ENCODE data around the gene GRIN2A. TPM values are rescaled to one million over a fixed set of nuclear protein-coding genes. Genes with fewer than 3 reads are reported as not detected.
A peak's percentile ranks its signal among the peaks of the same experiment; 100 is the strongest.

Gene GRIN2A
- total and polyA plus RNA-seq, 2 experiments from 2014 or later = 0.42 to 5.5 TPM

DNA sequence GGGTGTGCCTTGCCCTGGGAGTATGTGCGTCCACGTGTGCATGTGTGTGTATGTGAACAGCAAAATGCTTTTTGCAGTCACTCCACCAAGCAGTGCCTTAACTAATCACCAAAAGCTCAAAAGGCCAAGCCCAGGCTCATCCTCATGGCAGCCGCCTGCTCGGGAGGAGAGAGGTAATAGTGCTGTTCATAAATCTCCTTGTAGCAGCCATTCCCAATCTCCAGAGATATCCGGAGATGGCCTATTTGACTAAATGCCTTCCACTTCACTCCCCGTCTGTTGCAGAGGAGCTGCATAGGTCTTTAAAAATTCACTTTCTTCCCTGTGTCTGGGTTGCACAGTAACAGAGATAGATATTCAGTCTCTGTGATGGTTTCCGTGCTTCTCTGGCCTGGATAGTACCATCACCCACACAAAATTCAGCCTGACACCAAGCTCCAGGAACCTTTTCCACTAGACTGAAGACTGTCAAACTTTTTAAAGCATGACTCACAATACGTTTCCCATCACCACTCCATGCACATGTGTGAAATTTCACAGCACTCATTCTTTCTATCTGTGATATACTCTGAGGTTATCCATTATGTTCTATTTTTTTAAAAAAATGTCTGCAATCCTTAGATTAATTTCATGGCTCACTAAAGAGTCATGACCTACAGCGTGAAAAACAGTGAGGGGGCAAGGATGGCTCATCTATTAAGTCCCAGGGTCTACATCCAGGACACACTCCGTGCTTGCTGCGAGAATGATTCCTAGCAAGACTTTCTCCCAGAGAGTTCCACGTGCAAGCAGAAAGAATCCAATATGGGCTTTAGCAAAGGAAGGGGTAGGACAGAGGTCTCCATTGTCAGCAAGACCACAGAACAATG lies 357.8 kb downstream of the GRIN2A start:
- no peaks in the 10 kb centered on the region for H3K27me3 ChIP-seq
- no peak for DNase-seq (ENCODE audit: low read depth in 1 of 2, low spot score in 1 of 2)
- no peaks in the 10 kb centered on the region for H3K9me3 ChIP-seq (ENCODE audit: low read depth)
- no peaks in the 10 kb centered on the region for H3K36me3 ChIP-seq
- TF ChIP-seq, protein P1, sequence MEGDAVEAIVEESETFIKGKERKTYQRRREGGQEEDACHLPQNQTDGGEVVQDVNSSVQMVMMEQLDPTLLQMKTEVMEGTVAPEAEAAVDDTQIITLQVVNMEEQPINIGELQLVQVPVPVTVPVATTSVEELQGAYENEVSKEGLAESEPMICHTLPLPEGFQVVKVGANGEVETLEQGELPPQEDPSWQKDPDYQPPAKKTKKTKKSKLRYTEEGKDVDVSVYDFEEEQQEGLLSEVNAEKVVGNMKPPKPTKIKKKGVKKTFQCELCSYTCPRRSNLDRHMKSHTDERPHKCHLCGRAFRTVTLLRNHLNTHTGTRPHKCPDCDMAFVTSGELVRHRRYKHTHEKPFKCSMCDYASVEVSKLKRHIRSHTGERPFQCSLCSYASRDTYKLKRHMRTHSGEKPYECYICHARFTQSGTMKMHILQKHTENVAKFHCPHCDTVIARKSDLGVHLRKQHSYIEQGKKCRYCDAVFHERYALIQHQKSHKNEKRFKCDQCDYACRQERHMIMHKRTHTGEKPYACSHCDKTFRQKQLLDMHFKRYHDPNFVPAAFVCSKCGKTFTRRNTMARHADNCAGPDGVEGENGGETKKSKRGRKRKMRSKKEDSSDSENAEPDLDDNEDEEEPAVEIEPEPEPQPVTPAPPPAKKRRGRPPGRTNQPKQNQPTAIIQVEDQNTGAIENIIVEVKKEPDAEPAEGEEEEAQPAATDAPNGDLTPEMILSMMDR (IDR thresholded peaks at IDR 0.05; ENCODE audit: low read depth, low read length) = no peak
- H3K27ac ChIP-seq = no peak overlapping the region
- no peak overlapping the region for H3K4me3 ChIP-seq
- no peaks in the 10 kb centered on the region for H3K4me1 ChIP-seq (ENCODE audit: low read depth)

DNA sequence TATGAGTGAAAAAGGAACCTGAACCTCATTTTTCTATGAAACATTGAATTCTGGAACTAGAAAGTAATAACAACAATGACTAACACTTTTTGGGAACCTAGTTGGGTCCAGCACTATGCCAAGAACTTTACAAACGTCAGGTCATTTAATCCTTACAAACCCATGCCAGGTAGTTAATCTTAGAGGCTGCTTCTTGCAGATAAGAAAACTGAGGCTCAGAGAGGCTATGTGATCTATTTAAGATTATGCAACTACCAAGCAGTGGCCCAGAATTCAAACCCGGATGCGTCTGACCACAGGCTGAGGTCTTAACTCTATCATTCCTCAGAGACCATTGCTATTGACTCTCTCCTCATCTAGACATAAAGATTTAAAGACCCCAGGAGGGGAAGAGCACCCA lies 358.7 kb downstream of the GRIN2A start:
- Histone ChIP-seq H3K36me3 (no peaks in the 10 kb centered on the region), H3K4me1 (ENCODE audit: low read depth) (no peaks in the 10 kb centered on the region), H3K4me3 (no peak overlapping the region), H3K9me3 (ENCODE audit: low read depth) (no peaks in the 10 kb centered on the region), H3K27ac (no peak overlapping the region), H3K27me3 (no peaks in the 10 kb centered on the region)
- TF ChIP-seq, protein P1 (IDR thresholded peaks at IDR 0.05; ENCODE audit: low read depth, low read length) = no peak
- DNase-seq (ENCODE audit: low read depth in 1 of 2, low spot score in 1 of 2) = no peak

DNA sequence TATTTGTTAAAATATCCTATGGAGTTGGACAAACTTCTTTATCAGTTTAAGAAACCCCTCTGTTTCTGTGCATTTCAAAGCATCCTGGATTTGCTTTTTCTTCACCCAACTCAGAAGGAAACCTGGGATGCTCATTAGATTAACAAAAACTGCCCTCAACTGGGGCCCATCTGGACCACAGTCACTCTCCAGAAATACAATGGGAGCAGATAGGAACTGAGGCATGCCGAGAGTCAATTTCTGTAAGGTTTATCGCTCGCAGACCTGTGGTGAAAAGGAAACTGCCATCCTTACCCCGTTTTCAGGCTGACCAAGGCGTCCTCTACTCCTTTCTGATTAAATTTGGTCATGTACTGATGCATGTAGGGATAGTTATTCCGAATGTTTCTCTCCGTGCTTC lies 360.3 kb downstream of the GRIN2A start:
- no peak for DNase-seq (ENCODE audit: low read depth in 1 of 2, low spot score in 1 of 2)
- Histone ChIP-seq H3K36me3 (no peaks in the 10 kb centered on the region), H3K9me3 (ENCODE audit: low read depth) (no peaks in the 10 kb centered on the region), H3K4me3 (no peak overlapping the region), H3K27me3 (no peaks in the 10 kb centered on the region), H3K4me1 (ENCODE audit: low read depth) (no peaks in the 10 kb centered on the region), H3K27ac (no peak overlapping the region)
- TF ChIP-seq, protein P1 (IDR thresholded peaks at IDR 0.05; ENCODE audit: low read depth, low read length) = no peak

DNA sequence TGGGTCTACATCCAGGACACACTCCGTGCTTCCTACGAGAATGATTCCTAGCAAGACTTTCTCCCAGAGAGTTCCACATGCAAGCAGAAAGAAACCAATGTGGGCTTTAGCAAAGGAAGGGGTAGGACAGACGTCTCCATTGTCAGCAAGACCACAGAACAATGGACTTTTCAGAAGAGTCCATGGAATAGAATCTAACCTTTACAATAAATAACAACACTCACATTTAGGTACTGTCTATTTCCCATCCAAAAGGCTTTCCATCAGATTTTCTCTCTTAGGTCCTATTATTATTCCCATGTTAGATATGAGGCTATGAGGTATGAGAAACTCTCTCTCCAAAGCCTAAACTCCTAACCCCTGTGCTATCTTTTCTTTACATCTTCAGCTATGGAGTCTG lies 360.9 kb downstream of the GRIN2A start:
- no peak for DNase-seq (ENCODE audit: low read depth in 1 of 2, low spot score in 1 of 2)
- Histone ChIP-seq H3K27ac (no peak overlapping the region), H3K27me3 (no peaks in the 10 kb centered on the region), H3K4me1 (ENCODE audit: low read depth) (no peaks in the 10 kb centered on the region), H3K4me3 (no peak overlapping the region), H3K36me3 (no peaks in the 10 kb centered on the region), H3K9me3 (ENCODE audit: low read depth) (no peaks in the 10 kb centered on the region)
- TF ChIP-seq, protein P1 (IDR thresholded peaks at IDR 0.05; ENCODE audit: low read depth, low read length) = no peak

DNA sequence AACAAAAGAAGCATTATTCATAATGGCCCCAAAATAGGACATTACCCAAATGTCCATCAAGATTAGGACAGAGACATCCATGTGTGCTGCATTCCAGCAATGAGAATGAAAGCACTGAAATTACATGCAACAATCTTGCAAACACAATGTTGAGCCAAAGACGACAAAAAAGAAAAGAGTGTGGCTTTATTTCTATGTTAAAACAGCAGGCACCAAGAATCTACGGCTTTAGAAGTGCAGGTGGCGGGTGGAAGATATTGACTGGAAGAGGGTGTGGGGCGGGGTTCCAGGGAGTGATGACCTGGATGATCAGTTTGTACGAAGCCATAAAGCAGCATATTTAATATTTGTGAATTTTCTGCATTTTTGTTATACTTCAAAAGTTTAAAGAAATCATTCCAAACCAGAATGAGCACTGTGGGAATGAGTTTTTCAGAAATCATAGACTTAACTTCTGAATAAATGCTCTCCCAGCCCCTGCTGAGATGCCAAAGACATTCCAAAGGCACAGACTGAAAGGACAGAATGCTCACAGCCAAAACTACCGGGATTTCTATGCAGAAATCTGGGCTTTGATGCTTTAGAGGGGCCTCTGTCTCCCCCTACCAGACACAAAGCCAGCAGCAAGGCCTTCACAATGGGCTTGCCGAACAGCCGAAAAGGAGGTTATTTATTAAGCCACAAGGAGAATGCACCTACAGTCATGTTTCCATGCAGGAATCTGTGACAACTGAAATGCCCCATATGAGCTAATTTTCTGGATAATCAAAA lies 361.6 kb downstream of the GRIN2A start:
- Histone ChIP-seq H3K9me3 (ENCODE audit: low read depth) (no peaks in the 10 kb centered on the region), H3K4me1 (ENCODE audit: low read depth) (no peaks in the 10 kb centered on the region), H3K27ac (no peak overlapping the region), H3K4me3 (no peak overlapping the region), H3K36me3 (no peaks in the 10 kb centered on the region), H3K27me3 (no peaks in the 10 kb centered on the region)
- TF ChIP-seq, protein P1 (IDR thresholded peaks at IDR 0.05; ENCODE audit: low read depth, low read length) = no peak
- peak in 1 of 2 donors; percentile 24 for DNase-seq (ENCODE audit: low read depth in 1 of 2, low spot score in 1 of 2)

Data from cardiac muscle cell (in vitro differentiated cells and primary cell).